Endothelial cell (in vitro differentiated cells): Measurements from ENCODE around the gene GALNT16. TPM values are rescaled to one million over a fixed set of nuclear protein-coding genes. Genes with fewer than 3 reads are reported as not detected.
A peak's percentile ranks its signal among the peaks of the same experiment; 100 is the strongest.

Experiments used
- DNase-seq: peaks from one replicate; pipeline ENCODE4 v3.0.0; 2021; ENCODE audit warnings: low spot score
- H3K27ac Mint-ChIP-seq: one replicate; pipeline ENCODE4 v1.8.0; 2021; ENCODE audit warnings: mixed read lengths, inconsistent platforms; ENCODE audit not compliant: unreplicated experiment
- H3K27me3 Mint-ChIP-seq: one replicate; pipeline ENCODE4 v1.8.0; 2021; ENCODE audit warnings: mild to moderate bottlenecking, moderate library complexity, mixed read lengths, inconsistent platforms; ENCODE audit not compliant: unreplicated experiment
- H3K36me3 Mint-ChIP-seq: one replicate; pipeline ENCODE4 v1.8.0; 2021; ENCODE audit warnings: mild to moderate bottlenecking, low read depth, mixed read lengths, inconsistent platforms; ENCODE audit not compliant: unreplicated experiment
- H3K4me1 Mint-ChIP-seq: one replicate; pipeline ENCODE4 v1.8.0; 2021; ENCODE audit warnings: mild to moderate bottlenecking, mixed read lengths, inconsistent platforms; ENCODE audit not compliant: unreplicated experiment
- H3K4me3 Mint-ChIP-seq: one replicate; pipeline ENCODE4 v1.8.0; 2021; ENCODE audit warnings: mild to moderate bottlenecking, mixed read lengths, inconsistent platforms; ENCODE audit not compliant: unreplicated experiment
- H3K9me3 Mint-ChIP-seq: one replicate; pipeline ENCODE4 v1.8.0; 2021; ENCODE audit warnings: mixed read lengths, inconsistent platforms; ENCODE audit not compliant: unreplicated experiment
- CTCF ChIP-seq: fragments of 200-600 bp; sonication (generic); IDR thresholded peaks from one replicate; pipeline ENCODE4 v1.5.0; 2021; ENCODE audit warnings: antibody characterized with exemption; ENCODE audit not compliant: unreplicated experiment
- total RNA-seq: library from RNA; stranded (reverse); fragmentation: NEBNext Ultra II Directional; extraction: Animal tissue kit (Norgen Biotek cat#: 25700); gene quantifications from one replicate; pipeline ENCODE4 v1.2.1, GENCODE V29; 2021; ENCODE audit not compliant: unreplicated experiment

GALNT16 gene
- total RNA-seq, 1 donor from 2014 or later, result 2.8 TPM

GRCh38 chr14:69323266-69323998 is 63.5 kb downstream of the GALNT16 start:
- no peak for DNase-seq
- Mint-ChIP-seq H3K36me3 (no peaks in the 10 kb centered on the region), H3K9me3 (no peaks in the 10 kb centered on the region), H3K27me3 (peaks cover 8% of the 10 kb centered on the region), H3K4me3 (no peak overlapping the region), H3K4me1 (peaks cover 10% of the 10 kb centered on the region), H3K27ac (no peak overlapping the region)
- TF ChIP-seq CTCF, result no peak

- peaks cover 10% of the 10 kb centered on the region for H3K4me1 Mint-ChIP-seq
- H3K4me3 Mint-ChIP-seq, result no peak overlapping the region
- no peak overlapping the region for H3K27ac Mint-ChIP-seq
- no peaks in the 10 kb centered on the region for H3K36me3 Mint-ChIP-seq
- H3K9me3 Mint-ChIP-seq, result no peaks in the 10 kb centered on the region
- H3K27me3 Mint-ChIP-seq, result peaks cover 8% of the 10 kb centered on the region
- TF ChIP-seq CTCF, result no peak
- no peak for DNase-seq
Measured at GRCh38 chr14:69323999-69324282, 64.0 kb downstream of the GALNT16 start.

GRCh38 chr14:69324341-69324931 is 64.5 kb downstream of the GALNT16 start:
- peaks cover 10% of the 10 kb centered on the region for H3K4me1 Mint-ChIP-seq
- no peak for DNase-seq
- H3K36me3 Mint-ChIP-seq, result no peaks in the 10 kb centered on the region
- no peak for TF ChIP-seq CTCF
- peaks cover 8% of the 10 kb centered on the region for H3K27me3 Mint-ChIP-seq
- H3K9me3 Mint-ChIP-seq, result no peaks in the 10 kb centered on the region
- H3K27ac Mint-ChIP-seq, result no peak overlapping the region
- H3K4me3 Mint-ChIP-seq, result no peak overlapping the region

- H3K4me3 Mint-ChIP-seq, result no peak overlapping the region
- DNase-seq, result no peak
- no peaks in the 10 kb centered on the region for H3K36me3 Mint-ChIP-seq
- H3K27ac Mint-ChIP-seq, result no peak overlapping the region
- no peaks in the 10 kb centered on the region for H3K9me3 Mint-ChIP-seq
- H3K4me1 Mint-ChIP-seq, result peaks cover 10% of the 10 kb centered on the region
- peaks cover 6% of the 10 kb centered on the region for H3K27me3 Mint-ChIP-seq
- no peak for TF ChIP-seq CTCF
Measured at GRCh38 chr14:69325086-69325485, 65.1 kb downstream of the GALNT16 start.

- Mint-ChIP-seq H3K9me3 (no peaks in the 10 kb centered on the region), H3K4me3 (no peak overlapping the region), H3K27me3 (peaks cover 6% of the 10 kb centered on the region), H3K36me3 (no peaks in the 10 kb centered on the region), H3K27ac (no peak overlapping the region), H3K4me1 (peaks cover 10% of the 10 kb centered on the region)
- no peak for TF ChIP-seq CTCF
- DNase-seq, result peak; percentile 15
Measured at GRCh38 chr14:69325646-69326265, 65.8 kb downstream of the GALNT16 start.
